ENCODE measurements around the gene CERCAM.
"Not testable (repeated sequence)": the region's sequence is repeated elsewhere in the genome, so short reads cannot be mapped to it uniquely, and the experiment has no call there.

CERCAM gene

GRCh38 chr9:128429513-128430086 lies 8.9 kb downstream of the CERCAM start:
- H3K4me3 ChIP-seq (ENCODE audit: low read length), result no peak overlapping the region
- no peak for DNase-seq (ENCODE audit: low read depth)
- peak; percentile 1 for TF ChIP-seq CTCF (conservative IDR thresholded peaks at IDR 0.05; ENCODE audit: low read depth, low read length)

- H3K4me3 ChIP-seq (ENCODE audit: low read length), result no peak overlapping the region
- no peak for DNase-seq (ENCODE audit: low read depth)
- no peak for TF ChIP-seq CTCF (conservative IDR thresholded peaks at IDR 0.05; ENCODE audit: low read depth, low read length)
Observed at GRCh38 chr9:128431207-128431606, 10.6 kb downstream of the CERCAM start.

- DNase-seq (ENCODE audit: low read depth), result no peak
- H3K4me3 ChIP-seq (ENCODE audit: low read length), result no peak overlapping the region
- no peak for TF ChIP-seq CTCF (conservative IDR thresholded peaks at IDR 0.05; ENCODE audit: low read depth, low read length)
Observed at GRCh38 chr9:128434340-128434739, 13.7 kb downstream of the CERCAM start.

GRCh38 chr9:128435611-128436010 lies 15.0 kb downstream of the CERCAM start:
- no peak for DNase-seq (ENCODE audit: low read depth)
- no peak for TF ChIP-seq CTCF (conservative IDR thresholded peaks at IDR 0.05; ENCODE audit: low read depth, low read length)
- no peak overlapping the region for H3K4me3 ChIP-seq (ENCODE audit: low read length)

GRCh38 chr9:128438343-128439109 lies 17.9 kb downstream of the CERCAM start:
- no peak for DNase-seq (ENCODE audit: low read depth)
- H3K4me3 ChIP-seq (ENCODE audit: low read length), result no peak overlapping the region
- peak; percentile 96 for TF ChIP-seq CTCF (conservative IDR thresholded peaks at IDR 0.05; ENCODE audit: low read depth, low read length)

- H3K4me3 ChIP-seq (ENCODE audit: low read length), result no peak overlapping the region
- TF ChIP-seq CTCF (conservative IDR thresholded peaks at IDR 0.05; ENCODE audit: low read depth, low read length), result no peak
- no peak for DNase-seq (ENCODE audit: low read depth)
Observed at GRCh38 chr9:128439273-128439672, 18.6 kb downstream of the CERCAM start.

- no peak overlapping the region for H3K4me3 ChIP-seq (ENCODE audit: low read length)
- no peak for DNase-seq (ENCODE audit: low read depth)
- TF ChIP-seq CTCF (conservative IDR thresholded peaks at IDR 0.05; ENCODE audit: low read depth, low read length), result no peak
Observed at GRCh38 chr9:128442150-128442549, 21.5 kb downstream of the CERCAM start.

GRCh38 chr9:128446505-128446904 lies 25.8 kb downstream of the CERCAM start:
- DNase-seq (ENCODE audit: low read depth); H3K4me3 ChIP-seq (ENCODE audit: low read length): not testable (repeated sequence)
